Keratinocyte (primary cell): ENCODE measurements around the gene RASD1. TPM values are rescaled to one million over a fixed set of nuclear protein-coding genes. Genes with fewer than 3 reads are reported as not detected.

ENCODE experiments used
- DNase-seq: peaks from one replicate; pipeline ENCODE4 v3.0.0-alpha.2; 2011; ENCODE audit warnings: low read depth, missing footprints, low spot score
- FAIRE-seq: peaks from 2 replicates; lab custom pipeline; 2011; peaks lifted over from hg19 to GRCh38; lab: Jason Lieb, UNC
- H2AFZ ChIP-seq: 2 replicates; pipeline ENCODE4 v1.6.0; 2012; ENCODE audit warnings: low read length, control low read depth, inconsistent platforms; ENCODE audit not compliant: control insufficient read depth
- H3K27ac ChIP-seq: 2 replicates; pipeline ENCODE4 v1.5.1; 2011; ENCODE audit warnings: low read length; ENCODE audit not compliant: control insufficient read depth, insufficient read depth
- H3K27me3 ChIP-seq: 3 replicates; pipeline ENCODE4 v1.6.0; 2011; ENCODE audit warnings: low read length; ENCODE audit not compliant: control insufficient read depth, insufficient read depth; ENCODE audit errors: extremely low read depth
- H3K36me3 ChIP-seq, 2 experiments: 2 replicates in 1 of 2; 3 replicates in 1 of 2; pipeline ENCODE4 v1.5.1; 2011; ENCODE audit warnings: low read length in 2 of 2, mild to moderate bottlenecking in 1 of 2; ENCODE audit not compliant: control insufficient read depth in 2 of 2, insufficient read depth in 2 of 2; ENCODE audit errors: extremely low read depth in 1 of 2
- H3K4me1 ChIP-seq: 3 replicates; pipeline ENCODE4 v1.5.1; 2011; ENCODE audit warnings: low read length; ENCODE audit not compliant: control insufficient read depth, insufficient read depth; ENCODE audit errors: extremely low read depth
- H3K4me2 ChIP-seq: 3 replicates; pipeline ENCODE4 v1.6.0; 2011; ENCODE audit warnings: low read depth, low read length; ENCODE audit not compliant: control insufficient read depth, insufficient read depth; ENCODE audit errors: extremely low read depth
- H3K4me3 ChIP-seq, 3 experiments: fragments of 200-600 bp in 1 of 3; sonication (generic) in 1 of 3; 2 replicates in 2 of 3; 3 replicates in 1 of 3; pipeline ENCODE4 v1.5.1; 2011 to 2016; ENCODE audit warnings: low read length in 3 of 3, mild to moderate bottlenecking in 3 of 3, control low read depth in 2 of 3, inconsistent platforms in 1 of 3, low read depth in 1 of 3, mixed read lengths in 1 of 3, mixed run types in 1 of 3, moderate library complexity in 1 of 3; ENCODE audit not compliant: control insufficient read depth in 2 of 3, insufficient read depth in 2 of 3; ENCODE audit errors: extremely low read depth in 1 of 3
- H3K79me2 ChIP-seq: 2 replicates; pipeline ENCODE4 v1.6.0; 2012; ENCODE audit warnings: low read length; ENCODE audit not compliant: control insufficient read depth, insufficient read depth
- H3K9ac ChIP-seq: 3 replicates; pipeline ENCODE4 v1.6.0; 2011; ENCODE audit warnings: low read length; ENCODE audit not compliant: control insufficient read depth, insufficient read depth; ENCODE audit errors: extremely low read depth
- H3K9me1 ChIP-seq: 3 replicates; pipeline ENCODE4 v1.6.0; 2011; ENCODE audit warnings: low read length; ENCODE audit not compliant: control insufficient read depth, insufficient read depth; ENCODE audit errors: extremely low read depth
- H3K9me3 ChIP-seq: 2 replicates; pipeline ENCODE4 v1.5.1; 2012; ENCODE audit warnings: low read depth, low read length; ENCODE audit not compliant: control insufficient read depth
- H4K20me1 ChIP-seq: 3 replicates; pipeline ENCODE4 v1.6.0; 2011; ENCODE audit warnings: low read length; ENCODE audit not compliant: control insufficient read depth, insufficient read depth; ENCODE audit errors: extremely low read depth
- CTCF ChIP-seq, 3 experiments: IDR thresholded peaks in 1 of 3; conservative IDR thresholded peaks in 1 of 3; optimal IDR thresholded peaks in 1 of 3; 2 replicates in 2 of 3; 3 replicates in 1 of 3; pipeline versions ENCODE3 to v1.5.1; 2011; ENCODE audit warnings: low read length in 3 of 3, mild to moderate bottlenecking in 3 of 3, moderate library complexity in 2 of 3, control low read depth in 1 of 3, inconsistent platforms in 1 of 3; ENCODE audit not compliant: insufficient read depth in 2 of 3; ENCODE audit errors: extremely low read depth in 1 of 3
- EZH2 ChIP-seq: IDR thresholded peaks from one replicate; pipeline ENCODE4 v1.6.1; 2012; ENCODE audit warnings: inconsistent platforms, mild to moderate bottlenecking, low read length, moderate library complexity
- dilution Hi-C: fragments of 300-500 bp; cut with MboI; formaldehyde crosslinking; loops from one replicate; pipeline ENCODE4 v1.7.0; 2020; ENCODE audit warnings: low sequenced_read_pairs; ENCODE audit not compliant: extremely low pct_ligation_motif_present
- polyA plus RNA-seq, 5 experiments: library from polyadenylated mRNA; depleted of rRNA in 3 of 5; stranded (reverse) in 3 of 5; stranded (forward) in 1 of 5; unstranded in 1 of 5; fragments of >200 nt; gene quantifications; 1 replicate in 1 of 5; 2 replicates in 3 of 5; 3 replicates in 1 of 5; pipeline versions ENCODE4 v1.2.1 to v1.2.3, GENCODE V29; 2011 to 2012; ENCODE audit warnings: missing spikeins in 2 of 5, low read depth in 1 of 5, low replicate concordance in 1 of 5

Gene RASD1
- polyA plus RNA-seq, 1 donor (not counting 4 experiments of a cell fraction or from before 2014, with no cell fraction given), result 0.20 TPM

- H3K4me3 ChIP-seq, result no peak overlapping the region
- H3K4me2 ChIP-seq, result no peak overlapping the region
- H3K9ac ChIP-seq, result no peak overlapping the region
- H3K79me2 ChIP-seq, result no peaks in the 10 kb centered on the region
- no peaks in the 10 kb centered on the region for H3K9me1 ChIP-seq
- H3K27ac ChIP-seq, result no peak overlapping the region
- H3K27me3 ChIP-seq, result peaks cover 7% of the 10 kb centered on the region
- no peaks in the 10 kb centered on the region for H3K36me3 ChIP-seq
- dilution Hi-C loops, result no loop called here
- TF ChIP-seq EZH2, result no peak
- no peak for TF ChIP-seq CTCF (optimal IDR thresholded peaks at IDR 0.05 in 1 of 3, IDR thresholded peaks at IDR 0.05 in 1 of 3, conservative IDR thresholded peaks at IDR 0.05 in 1 of 3; ENCODE audit: extremely low read depth in 1 of 3, insufficient read depth in 2 of 3, low read length in 3 of 3)
- H3K9me3 ChIP-seq, result no peaks in the 10 kb centered on the region
- DNase-seq (no peak), FAIRE-seq (no peak)
- no peaks in the 10 kb centered on the region for H3K4me1 ChIP-seq
- peaks cover 6% of the 10 kb centered on the region for H4K20me1 ChIP-seq
- H2AFZ ChIP-seq, result no peak overlapping the region
Measured at GRCh38 chr17:17523001-17523730, 27.0 kb upstream of the RASD1 start.

- H3K79me2 ChIP-seq, result no peaks in the 10 kb centered on the region
- peaks cover 20% of the 10 kb centered on the region for H3K27me3 ChIP-seq
- H3K4me2 ChIP-seq, result no peak overlapping the region
- peaks cover 12% of the 10 kb centered on the region for H4K20me1 ChIP-seq
- no peaks in the 10 kb centered on the region for H3K4me1 ChIP-seq
- dilution Hi-C loops, result no loop called here
- H3K9me3 ChIP-seq, result no peaks in the 10 kb centered on the region
- TF ChIP-seq EZH2, result no peak
- TF ChIP-seq CTCF (optimal IDR thresholded peaks at IDR 0.05 in 1 of 3, IDR thresholded peaks at IDR 0.05 in 1 of 3, conservative IDR thresholded peaks at IDR 0.05 in 1 of 3; ENCODE audit: extremely low read depth in 1 of 3, insufficient read depth in 2 of 3, low read length in 3 of 3), result no peak
- no peak for DNase-seq
- H3K27ac ChIP-seq, result no peak overlapping the region
- no peaks in the 10 kb centered on the region for H3K36me3 ChIP-seq
- no peaks in the 10 kb centered on the region for H3K9me1 ChIP-seq
- no peak overlapping the region for H3K4me3 ChIP-seq
- FAIRE-seq, result no peak
- H3K9ac ChIP-seq, result no peak overlapping the region
- no peak overlapping the region for H2AFZ ChIP-seq
Measured at GRCh38 chr17:17520599-17521232, 24.5 kb upstream of the RASD1 start.
